COLO668 (cell line): ENCODE measurements around the gene DNAJC1.

ENCODE experiments used
- DNase-seq: peaks from one replicate; lab custom pipeline; 2025; ENCODE audit not compliant: unreplicated experiment; lab: John Stamatoyannopoulos, UW

The DNAJC1 gene

DNA sequence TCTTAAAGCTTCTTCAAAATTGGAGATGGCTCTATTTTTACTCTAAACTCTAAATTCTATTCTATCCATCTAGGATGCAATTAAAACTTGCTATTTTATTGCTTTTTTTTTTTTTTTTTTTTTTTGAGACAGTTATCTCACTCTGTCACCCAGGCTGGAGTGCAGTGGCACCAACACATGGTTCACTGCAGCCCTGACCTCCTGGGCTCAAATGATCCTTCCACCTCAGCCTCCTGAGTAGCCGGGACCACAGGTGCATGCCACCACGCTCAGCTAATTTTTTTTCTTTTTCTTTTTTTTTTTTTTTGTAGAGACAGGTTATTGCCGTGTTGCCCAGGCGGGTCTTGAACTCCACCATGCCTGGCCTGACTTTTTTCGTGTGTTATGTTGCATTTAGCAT, 41.2 kb downstream of the DNAJC1 start:
- DNase-seq: no peak

DNA sequence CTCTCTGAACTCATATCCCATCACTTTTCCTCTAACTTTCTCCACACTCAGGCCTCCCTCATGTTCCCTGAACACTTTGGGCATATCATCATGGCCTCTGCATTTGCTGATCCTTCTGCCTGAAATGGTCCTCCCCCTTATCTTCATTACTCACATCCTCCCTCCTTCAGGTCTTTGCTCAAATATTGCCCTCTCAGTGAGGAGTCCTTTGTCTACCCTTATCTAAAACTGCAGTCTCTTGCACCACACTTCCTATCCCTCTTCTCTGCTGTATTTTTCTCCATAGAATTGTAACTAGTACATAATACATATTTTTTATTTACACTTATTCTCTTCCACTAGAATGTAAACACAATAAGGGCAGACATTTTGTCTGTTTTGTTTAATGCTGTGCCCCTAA, 41.7 kb downstream of the DNAJC1 start:
- DNase-seq: no peak

DNA sequence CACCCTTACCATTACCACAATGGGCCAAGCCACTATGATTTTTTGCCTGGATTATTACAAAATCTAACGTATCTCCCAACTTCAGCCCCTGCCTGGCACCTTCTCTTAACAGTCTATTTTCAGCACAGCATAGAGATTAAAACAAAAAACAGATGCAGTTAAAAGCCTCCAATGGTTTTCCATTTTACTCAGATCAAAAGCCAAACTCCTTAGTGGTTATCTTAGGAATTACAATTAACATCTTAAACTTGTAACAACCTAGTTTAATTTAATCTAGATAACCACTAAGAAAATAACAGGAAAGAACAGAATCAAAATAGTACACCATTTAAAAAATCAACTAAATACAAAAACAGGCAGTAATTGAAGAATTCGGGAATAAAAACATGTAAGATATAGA, 43.5 kb downstream of the DNAJC1 start:
- DNase-seq: no peak

DNA sequence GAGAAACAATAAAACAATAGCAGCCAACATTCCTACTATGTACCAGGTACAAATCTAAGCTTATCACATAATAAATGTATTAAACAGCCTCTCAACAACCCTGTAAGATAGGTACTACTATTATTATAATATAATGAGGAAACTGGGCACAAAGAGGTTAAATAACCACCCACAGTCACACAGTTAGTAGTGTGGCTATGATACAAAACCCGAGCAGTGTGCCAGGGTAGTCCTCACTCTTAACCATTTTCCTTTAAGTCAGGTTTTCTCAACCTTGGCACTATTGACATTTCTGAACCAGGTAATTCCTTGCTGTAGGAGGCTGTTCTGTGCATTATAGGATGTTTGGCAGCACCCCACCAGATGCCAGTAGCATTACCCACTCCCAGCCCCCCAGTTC, 48.8 kb downstream of the DNAJC1 start:
- no peak for DNase-seq

DNA sequence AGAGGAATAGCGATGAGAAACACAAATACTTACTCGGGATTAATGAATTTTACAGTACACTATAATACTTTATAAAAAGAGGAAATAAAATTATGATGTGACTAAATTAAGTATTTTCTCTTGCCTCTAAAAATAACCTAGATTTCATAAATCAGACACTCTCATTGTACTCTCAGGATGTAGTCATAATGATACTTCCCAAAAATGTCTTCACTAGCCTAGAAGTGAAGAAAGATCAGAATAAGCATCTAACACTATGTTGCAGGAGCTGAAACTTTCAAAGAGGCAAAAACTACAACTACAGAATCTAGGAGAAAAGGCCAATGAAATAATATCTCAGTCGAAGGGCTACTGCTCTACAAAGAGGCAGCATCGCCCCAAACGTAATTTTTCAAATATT, 49.4 kb downstream of the DNAJC1 start:
- no peak for DNase-seq

DNA sequence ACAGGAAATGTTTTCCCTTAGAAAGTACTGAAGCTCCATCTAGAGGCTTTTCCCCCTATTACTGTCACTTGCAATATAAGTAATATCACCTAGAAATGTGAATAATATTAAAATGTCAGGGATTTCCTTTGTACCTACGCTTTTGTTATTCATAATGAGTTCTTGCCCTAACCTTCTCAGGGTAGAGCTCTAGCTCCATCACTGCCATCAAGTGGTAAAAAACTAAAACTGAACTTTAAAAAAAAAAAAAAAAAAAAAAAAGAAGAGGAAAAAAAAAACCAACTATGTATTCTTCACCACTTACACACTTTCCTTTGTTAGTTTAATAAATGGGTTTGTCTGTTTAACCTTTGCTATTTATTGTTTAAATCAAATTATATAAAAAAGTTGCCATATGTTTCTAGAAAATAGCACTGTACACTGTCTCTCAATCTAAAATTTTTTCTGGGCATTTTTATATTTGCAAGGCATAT, 49.9 kb downstream of the DNAJC1 start:
- no peak for DNase-seq

DNA sequence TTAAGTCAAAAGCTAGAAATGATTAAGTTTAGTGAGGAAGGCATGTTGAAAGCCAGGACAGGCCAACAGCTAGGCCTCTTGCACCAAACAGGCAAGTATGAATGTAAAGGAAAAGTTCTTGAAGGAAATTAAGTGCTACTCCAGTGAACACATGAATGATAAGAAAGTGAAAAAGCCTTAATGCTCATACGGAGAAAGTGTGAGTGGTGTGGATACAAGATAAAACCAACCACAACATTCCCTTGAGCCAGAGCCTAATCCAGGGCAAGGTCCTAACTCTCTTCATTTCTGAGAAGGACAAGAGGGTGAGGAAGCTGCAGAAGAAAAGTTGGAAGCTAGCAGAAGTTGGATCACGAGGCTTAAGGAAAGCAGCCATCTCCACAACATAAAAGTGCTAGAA, 53.0 kb downstream of the DNAJC1 start:
- no peak for DNase-seq

DNA sequence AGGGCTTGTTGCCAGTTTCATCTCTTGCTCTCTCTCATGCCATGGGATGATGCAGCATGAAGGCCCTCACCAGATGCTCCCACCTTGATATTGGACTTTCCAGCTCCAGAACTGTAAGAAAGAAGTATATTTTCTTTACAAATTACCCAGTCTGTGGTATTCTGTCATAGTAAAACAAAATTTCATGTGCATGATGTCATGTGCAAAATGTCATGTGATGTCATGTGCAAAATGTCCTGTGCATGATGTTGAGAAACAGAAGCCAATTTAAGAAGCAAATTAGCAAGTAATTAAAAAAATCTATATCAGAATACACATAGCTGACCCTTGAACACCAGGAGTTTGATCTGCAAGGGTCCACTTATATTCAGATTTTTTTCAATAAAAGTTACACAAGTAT, 56.6 kb downstream of the DNAJC1 start:
- DNase-seq: no peak

DNA sequence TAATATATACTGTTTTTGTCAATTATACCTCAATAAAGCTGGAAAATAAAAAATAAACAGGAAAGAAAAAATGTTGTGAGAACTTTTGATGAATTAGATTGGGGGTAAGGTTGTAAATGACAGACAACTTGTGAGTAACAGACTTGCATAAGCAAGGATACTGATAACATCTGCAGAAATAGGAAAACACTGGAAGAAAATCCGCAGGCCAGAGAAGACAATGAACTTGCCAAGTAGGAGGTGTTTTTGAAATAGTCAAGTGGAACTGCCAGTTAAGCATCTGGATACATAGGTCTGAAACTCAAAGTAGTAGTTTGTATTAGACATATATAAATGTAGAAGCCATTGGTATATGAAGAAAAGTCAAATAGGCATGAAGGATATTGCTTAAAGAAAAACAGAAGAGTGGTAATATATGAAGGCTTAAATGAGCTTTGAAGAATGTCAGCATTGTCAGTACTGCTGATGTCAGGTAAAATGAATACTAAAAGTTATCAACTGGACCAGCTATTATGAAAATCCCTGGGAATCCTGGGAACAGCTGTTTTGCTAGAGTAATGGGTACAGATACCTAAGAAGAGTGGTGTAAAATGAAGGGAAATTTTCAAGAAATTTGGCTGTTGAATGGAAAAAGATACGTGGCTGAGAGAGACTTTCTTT, 58.7 kb downstream of the DNAJC1 start:
- no peak for DNase-seq

DNA sequence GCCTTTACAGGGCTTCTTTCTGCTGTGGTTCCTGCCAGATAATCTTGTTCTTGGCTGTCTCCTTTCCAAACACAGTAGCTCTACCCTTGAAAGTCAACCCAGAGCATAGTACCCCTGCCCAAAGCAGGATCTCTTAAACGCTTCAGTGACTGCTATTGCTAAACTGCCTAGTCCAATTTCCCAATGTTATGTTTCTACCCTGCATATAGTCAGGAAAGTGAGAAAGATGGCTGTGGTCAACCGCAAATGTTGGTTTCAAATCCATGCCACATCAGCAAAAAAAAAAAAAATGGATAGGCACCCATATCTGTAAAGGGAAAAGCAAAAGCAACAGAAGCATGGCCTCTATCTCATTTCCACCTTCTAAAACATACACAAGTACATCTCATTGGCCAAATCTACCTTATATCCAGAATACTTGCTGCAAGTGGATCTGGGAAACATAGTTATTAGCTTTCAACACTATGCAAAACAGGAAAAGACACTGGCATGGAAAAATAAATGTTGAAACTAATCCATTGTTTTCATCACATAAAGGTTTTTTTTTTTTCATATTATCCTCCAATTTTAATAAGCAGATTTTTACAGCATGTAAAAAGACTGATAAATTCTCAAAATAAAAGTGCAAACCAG, 59.8 kb downstream of the DNAJC1 start:
- no peak for DNase-seq

DNA sequence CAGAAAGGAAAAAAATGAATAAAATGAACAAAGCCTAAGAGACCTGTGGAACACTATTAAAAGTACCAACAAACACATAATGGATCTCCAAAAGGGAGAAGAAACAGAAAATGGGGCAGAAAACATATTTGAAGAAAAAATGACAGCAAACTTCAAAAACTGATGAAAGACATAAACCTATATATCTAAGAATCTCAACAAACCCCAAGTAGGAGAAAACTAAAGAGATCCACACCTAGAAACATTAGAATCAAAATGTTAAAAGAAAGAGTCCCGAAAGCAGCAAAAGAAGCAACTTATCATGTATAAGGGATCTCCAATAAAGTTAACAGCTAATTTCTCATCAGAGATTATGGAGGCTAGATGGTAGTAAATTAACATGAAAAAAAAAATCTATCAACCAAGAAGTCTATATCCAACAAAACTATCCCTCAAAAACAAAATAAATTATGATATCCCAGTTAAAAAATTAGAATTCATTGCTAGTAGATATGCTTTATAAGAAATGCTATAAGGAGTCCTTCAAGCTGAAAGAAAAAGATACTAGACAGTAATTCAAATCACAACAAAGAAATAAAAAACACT, 68.0 kb downstream of the DNAJC1 start:
- DNase-seq: no peak

DNA sequence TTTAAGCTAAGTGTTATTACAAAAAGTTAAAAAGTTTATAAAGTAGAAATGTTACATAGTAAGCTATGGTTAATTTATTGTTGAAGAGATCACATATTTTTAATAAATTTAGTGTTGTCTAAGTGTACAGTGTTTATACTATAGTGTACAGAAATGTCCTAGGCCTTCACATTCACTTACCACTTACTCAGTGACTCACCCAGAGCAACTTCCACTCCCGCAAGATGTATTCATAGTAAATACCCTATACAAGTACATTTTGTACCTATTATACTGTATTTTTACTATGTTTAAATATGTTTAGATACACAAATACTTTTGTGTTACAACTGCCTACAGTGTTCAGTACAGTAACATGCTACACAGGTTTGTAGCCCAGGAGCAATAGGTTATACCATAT, 69.2 kb downstream of the DNAJC1 start:
- DNase-seq: no peak

DNA sequence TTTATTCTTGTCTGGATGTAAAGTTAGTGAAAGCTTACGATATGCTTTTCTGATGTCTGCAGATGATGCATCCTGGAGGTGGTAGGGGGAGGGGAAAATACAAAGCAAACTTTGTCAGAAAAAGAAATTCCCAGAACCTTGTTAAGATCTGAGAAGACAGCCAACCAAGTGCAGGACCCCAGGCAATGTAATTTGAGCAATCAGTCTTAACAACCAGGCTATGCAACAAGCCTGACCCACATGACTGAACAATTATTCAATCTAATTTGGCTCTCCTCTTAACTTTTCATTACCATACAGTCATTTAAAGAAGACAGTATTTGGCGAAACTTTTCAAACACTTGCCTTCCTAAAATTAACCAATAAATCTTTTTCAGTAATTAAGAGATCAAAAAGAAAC, 74.5 kb downstream of the DNAJC1 start:
- DNase-seq: no peak

DNA sequence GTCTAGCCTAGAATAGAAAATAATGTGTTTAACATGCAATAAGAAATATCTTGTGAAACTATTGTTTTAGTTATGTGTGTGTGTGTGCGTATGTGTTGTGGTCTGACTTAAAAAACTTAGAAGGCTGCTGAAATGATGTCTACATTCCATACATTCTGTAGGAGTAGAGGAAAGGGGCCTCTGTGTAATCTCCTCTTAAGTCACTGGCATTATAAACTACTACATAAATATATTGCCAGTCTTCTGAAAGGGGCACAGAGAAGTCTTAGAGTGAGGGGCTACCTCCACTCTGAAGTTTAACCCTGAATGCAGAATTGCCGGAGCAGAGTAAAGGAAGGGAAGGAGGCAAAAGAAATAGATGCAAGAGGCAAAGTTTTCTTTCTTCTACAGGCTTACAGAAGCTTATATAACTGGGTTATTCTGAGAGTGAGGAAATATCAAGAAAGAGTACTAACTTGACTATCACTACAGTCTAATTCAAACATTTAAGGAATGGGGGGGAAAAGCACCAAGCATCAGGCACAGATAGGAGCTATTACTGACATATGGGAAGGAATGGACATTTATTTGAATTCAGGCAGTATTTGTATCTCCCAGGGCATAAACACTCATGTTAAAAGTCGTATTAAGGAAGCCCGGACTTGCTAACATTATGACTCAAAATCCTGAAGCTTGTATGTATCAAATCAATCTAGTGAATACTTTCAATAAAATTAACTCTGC, 75.7 kb downstream of the DNAJC1 start:
- DNase-seq: no peak

DNA sequence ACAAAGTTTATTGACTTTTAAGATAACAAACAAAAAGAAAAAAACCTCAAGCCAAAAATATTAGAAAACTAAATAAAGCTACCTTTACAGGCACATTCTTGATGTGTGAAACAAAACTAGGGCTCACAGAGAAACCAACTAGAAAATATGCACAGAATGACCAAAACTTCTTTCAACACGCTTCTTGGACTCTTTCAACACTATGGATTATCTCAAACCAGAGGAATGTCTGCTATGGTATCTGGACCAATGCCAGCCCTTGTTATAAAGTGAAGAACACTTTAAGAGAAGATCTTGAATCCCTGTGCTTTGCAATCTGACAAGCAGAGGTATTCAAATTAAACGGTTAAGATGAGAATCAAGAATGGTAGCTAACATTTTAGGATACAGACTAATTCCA, 76.6 kb downstream of the DNAJC1 start:
- DNase-seq: no peak

DNA sequence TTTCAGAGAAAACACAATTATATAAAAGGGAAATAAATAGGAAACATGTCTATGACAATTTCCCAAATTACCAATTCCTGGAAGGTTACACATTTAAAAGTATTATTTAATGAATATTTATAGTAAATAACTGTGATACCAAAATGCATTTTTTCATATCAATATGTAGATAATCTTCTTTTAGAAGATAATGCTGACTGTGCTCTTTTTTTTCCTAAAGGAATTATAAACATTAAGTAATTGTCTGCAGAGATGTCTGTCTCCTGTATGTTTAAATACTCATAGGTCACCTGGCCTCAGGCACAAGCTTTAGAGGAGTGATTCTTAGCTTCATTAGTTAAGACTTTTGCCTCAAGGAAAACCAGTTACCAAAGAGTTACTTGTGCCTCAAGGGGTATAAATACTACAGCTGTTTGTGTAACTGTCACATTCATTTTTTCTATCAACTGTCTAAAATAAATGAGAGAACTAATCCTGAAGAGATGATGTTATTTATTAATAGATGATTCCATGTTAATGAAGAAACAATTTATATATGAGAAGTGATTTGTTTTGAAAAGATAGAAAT, 77.1 kb downstream of the DNAJC1 start:
- DNase-seq: no peak

DNA sequence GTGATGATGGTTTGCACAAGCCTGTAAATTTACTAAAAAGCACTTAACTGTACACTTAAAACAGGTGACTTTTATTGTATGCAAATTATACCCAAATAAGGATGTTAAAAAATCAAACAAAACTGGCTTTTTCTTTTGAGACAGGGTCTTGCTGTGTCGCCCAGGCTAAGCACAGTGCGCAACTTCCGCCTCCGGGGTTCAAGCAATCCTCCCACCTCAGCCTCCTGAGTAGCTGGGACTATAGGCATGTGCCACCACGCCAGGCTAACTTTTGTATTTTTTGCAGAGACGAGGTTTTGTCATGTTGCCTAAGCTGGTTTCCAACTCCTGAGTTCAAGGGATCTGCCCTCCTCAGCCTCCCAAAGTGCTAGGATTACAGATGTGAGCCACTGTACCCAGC, 77.7 kb downstream of the DNAJC1 start:
- no peak for DNase-seq

DNA sequence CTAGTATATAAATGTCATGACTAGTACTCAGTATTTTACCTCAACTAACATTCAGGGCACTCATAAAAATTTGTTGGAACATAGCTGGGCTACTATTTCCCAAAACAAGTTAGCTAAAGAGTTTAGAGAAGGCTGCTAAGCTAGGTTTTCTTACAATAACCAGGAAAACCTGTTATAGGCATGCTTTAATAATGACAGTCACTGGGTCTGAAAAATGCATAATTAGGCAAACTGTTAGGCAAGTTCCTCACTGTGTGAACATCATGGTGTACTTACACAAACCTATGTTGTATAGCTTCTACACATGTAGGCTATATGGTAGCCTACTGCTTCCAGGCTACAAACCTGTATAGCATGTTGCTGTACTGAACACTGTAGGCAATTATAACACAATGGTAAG, 79.0 kb downstream of the DNAJC1 start:
- DNase-seq: no peak

DNA sequence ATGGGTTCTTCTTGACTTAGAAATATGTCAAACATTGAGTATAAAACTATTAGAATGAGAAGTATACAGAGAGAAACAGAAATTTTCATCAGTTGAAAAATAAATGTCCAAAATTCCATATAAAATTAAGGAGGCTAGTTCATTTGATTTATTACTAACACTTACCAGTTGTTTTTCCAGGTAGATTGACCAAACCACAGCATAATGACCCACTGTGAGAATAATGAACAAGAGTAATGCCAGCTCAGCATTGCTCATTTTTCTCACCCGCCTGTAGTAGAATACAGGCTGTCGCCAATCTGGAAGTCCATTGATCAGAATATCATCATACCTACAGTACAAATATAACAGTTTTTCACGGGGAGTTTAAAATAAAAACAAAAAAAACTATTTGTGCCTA, 82.9 kb downstream of the DNAJC1 start:
- DNase-seq: no peak

DNA sequence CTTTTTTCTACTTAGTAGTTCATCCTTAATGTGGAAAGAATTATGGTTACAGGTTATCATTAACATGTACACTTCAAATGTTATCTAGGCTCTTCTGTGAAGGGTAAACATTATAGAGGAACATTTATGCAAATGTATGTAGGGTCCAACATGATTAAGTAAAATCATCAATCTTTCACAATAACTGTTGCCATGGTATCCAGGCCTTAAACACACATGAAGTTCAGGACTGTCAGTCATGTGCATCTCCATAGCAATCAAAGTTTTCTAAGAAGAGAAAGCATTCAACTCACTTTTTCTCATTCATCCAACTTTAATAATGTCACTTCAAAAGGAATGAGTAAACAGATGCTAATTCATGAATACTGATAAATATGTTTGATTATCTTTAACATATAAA, 83.6 kb downstream of the DNAJC1 start:
- no peak for DNase-seq

DNA sequence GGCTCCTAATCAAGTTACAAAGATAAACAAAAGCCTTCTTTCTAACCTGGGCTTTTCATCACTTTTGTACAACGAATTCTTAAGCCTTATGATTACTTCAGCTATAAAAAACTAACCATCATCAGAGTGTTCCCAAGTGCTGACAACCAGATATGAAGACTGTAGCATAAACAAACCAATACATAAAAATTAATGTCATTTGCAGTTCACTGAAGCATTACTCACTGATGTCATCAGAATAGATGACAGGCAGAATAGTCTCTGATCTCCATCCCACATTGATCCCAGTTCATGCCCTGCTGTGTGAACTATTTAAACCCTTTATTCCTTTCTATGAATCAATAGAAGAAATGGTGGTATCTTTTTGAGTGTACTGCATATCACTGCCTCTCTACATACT, 84.4 kb downstream of the DNAJC1 start:
- DNase-seq: no peak

DNA sequence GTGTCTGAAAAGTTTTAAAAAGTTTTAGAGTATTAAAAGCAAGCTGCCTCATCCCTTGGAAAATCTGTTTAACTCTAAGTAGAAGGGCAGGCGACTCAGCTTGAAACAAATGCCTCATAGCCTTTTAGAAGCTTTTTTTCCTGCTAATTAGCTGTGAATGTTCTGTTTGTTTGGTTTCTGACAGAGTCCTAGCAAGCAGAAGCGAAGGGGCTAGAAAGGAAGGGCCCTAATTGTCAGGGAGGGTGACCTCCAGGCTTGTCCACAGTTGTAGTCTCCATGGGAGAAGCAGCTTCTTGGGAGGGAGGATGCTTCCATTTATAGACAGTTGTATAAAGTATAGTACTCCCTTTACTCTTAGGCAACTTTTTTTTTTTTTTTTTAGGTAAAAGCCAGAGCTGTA, 90.9 kb downstream of the DNAJC1 start:
- no peak for DNase-seq
